ENCODE data around the gene WIZ. TPM values are rescaled to one million over a fixed set of nuclear protein-coding genes. Genes with fewer than 3 reads are reported as not detected.

The WIZ gene
- total and polyA plus RNA-seq, 10 of the 15 experiments (the other 5 are each of a cell fraction or from before 2014, with no cell fraction given) = 0.10 to 26.7 (median 2.7) TPM

GRCh38 chr19:15471639-15472101 lies 21.9 kb upstream of the WIZ start (continued):
- no peak for TF ChIP-seq LARP7 (IDR thresholded peaks at IDR 0.05)

GRCh38 chr19:15469513-15470297 lies 19.9 kb upstream of the WIZ start:
- Histone ChIP-seq H4K20me1 (ENCODE audit: control insufficient read depth, insufficient read depth) (no peaks in the 10 kb centered on the region), H3K4me1 (ENCODE audit: control insufficient read depth, insufficient read depth, low read length) (peaks cover 17% of the 10 kb centered on the region), H3K27me3 (replicated peaks in 1 of 2; ENCODE audit: control insufficient read depth in 2 of 2, insufficient read depth in 2 of 2, low read length in 1 of 2) (no peaks in the 10 kb centered on the region), H3K36me3 (ENCODE audit: control insufficient read depth in 2 of 2, insufficient read depth in 2 of 2, low read length in 1 of 2) (no peaks in the 10 kb centered on the region), H3K9ac (ENCODE audit: control insufficient read depth, insufficient read depth, low read length) (no peak overlapping the region), H3K4me3 (0 out of 2 replicates have a peak overlapping the region, but pooled peaks have one; percentile 11), H2AFZ (ENCODE audit: control insufficient read depth, low read depth, low read length) (peak overlapping the region; percentile 54), H3K79me2 (ENCODE audit: control insufficient read depth, insufficient read depth, low read length) (peaks cover 1% of the 10 kb centered on the region; the same call in 1 of the 2 replicates), H3K27ac (ENCODE audit: control insufficient read depth, insufficient read depth) (no peak overlapping the region), H3K9me3 (replicated peaks; ENCODE audit: control insufficient read depth, insufficient read depth, low read length) (no peaks in the 10 kb centered on the region; the same call in 2 of the 3 replicates), H3K4me2 (ENCODE audit: control insufficient read depth, insufficient read depth) (peak overlapping the region; percentile 66)
- in situ Hi-C loops (cut with MboI) (no loop called here), intact Hi-C loops (cut with micrococcal nuclease; ENCODE audit: unreplicated experiment) (loop anchor here (5.0 to 10.0 kb wide), 2 partner anchors 55 to 88 kb away; partner anchors contain the start of gene AKAP8L)
- ChIA-PET SMC1A (ENCODE audit: uncharacterized antibody, unreplicated experiment) (interaction anchor here (0.7 kb wide), 1 partner anchor 150 kb away, joined by 4 read pairs; no protein-coding TSS in a partner anchor), POLR2A (no interaction called here), CTCF (interaction anchor here (0.6 kb wide), 1 partner anchor 136 kb away, joined by 3 read pairs; no protein-coding TSS in a partner anchor), RAD21 (ENCODE audit: unreplicated experiment) (no interaction called here)
- no TSS peak for BruUV-seq (replicated peaks)
- FAIRE-seq = no peak
- WGBS (ENCODE audit: insufficient coverage, insufficient replicate concordance, low lambda C conversion rate, missing lambda C conversion rate) = 26% methylated on average over 63 of the region's 65 CpGs
- 0 out of 2 replicates have a peak, but pooled peaks have one; percentile 51 for TF ChIP-seq PKNOX1 (IDR thresholded peaks at IDR 0.05)
- peak; percentile 80 for TF ChIP-seq HDAC6 (IDR thresholded peaks at IDR 0.05; ENCODE audit: unreplicated experiment)
- TF ChIP-seq TCF12 (IDR thresholded peaks at IDR 0.05; ENCODE audit: low read depth, low read length) = 0 out of 2 replicates have a peak, but pooled peaks have one; percentile 26
- TF ChIP-seq PBX3 (IDR thresholded peaks at IDR 0.05; ENCODE audit: insufficient replicate concordance, low read depth, low read length) = peak; percentile 59
- no peak for TF ChIP-seq ELK1 (IDR thresholded peaks at IDR 0.05; ENCODE audit: low read depth, low read length)
- peak; percentile 76; the same call in 1 of the 2 replicates for TF ChIP-seq TCF3 (IDR thresholded peaks at IDR 0.05; ENCODE audit: borderline replicate concordance, insufficient read depth, low read depth, low read length)
- TF ChIP-seq ATF2 (IDR thresholded peaks at IDR 0.05; ENCODE audit: low read length) = no peak
- 0 out of 4 replicates have a peak, but pooled peaks of 1 of the 2 experiments have one; percentile 48 for TF ChIP-seq ETV6 (conservative IDR thresholded peaks at IDR 0.05 in 1 of 2, IDR thresholded peaks at IDR 0.05 in 1 of 2; ENCODE audit: borderline replicate concordance in 1 of 2, low read depth in 1 of 2)
- DNase-seq (ENCODE audit: low read depth, low spot score) = no peak
- ATAC-seq = peak; percentile 37
